Nephron (organoid): Measurements from ENCODE around the gene GP1BA.

Source experiments
- H3K27ac Mint-ChIP-seq, 3 experiments: 2 replicates each; pipeline ENCODE4 v1.8.0; 2020; ENCODE audit warnings: mixed read lengths in 3 of 3, mild to moderate bottlenecking in 2 of 3, moderate library complexity in 1 of 3
- H3K27me3 Mint-ChIP-seq: 2 replicates; pipeline ENCODE4 v1.8.0; 2021; ENCODE audit warnings: low read depth, mild to moderate bottlenecking, moderate library complexity, mixed read lengths
- H3K36me3 Mint-ChIP-seq: 2 replicates; pipeline ENCODE4 v1.8.0; 2020; ENCODE audit warnings: low read depth, mixed read lengths
- H3K4me1 Mint-ChIP-seq: 2 replicates; pipeline ENCODE4 v1.8.0; 2020; ENCODE audit warnings: mixed read lengths
- H3K4me3 Mint-ChIP-seq, 3 experiments: 2 replicates each; pipeline ENCODE4 v1.8.0; 2020; ENCODE audit warnings: mild to moderate bottlenecking in 3 of 3, mixed read lengths in 3 of 3, moderate library complexity in 2 of 3
- H3K9me3 Mint-ChIP-seq: 2 replicates; pipeline ENCODE4 v1.8.0; 2020; ENCODE audit warnings: mixed read lengths
- TF ChIP-seq, protein P1 (sequence below), 3 experiments: fragments of 200-600 bp; sonication (generic); IDR thresholded peaks; one replicate each; pipeline ENCODE4 v1.5.0; 2021; ENCODE audit warnings: antibody characterized with exemption in 3 of 3; ENCODE audit not compliant: unreplicated experiment in 3 of 3

Gene GP1BA

DNA sequence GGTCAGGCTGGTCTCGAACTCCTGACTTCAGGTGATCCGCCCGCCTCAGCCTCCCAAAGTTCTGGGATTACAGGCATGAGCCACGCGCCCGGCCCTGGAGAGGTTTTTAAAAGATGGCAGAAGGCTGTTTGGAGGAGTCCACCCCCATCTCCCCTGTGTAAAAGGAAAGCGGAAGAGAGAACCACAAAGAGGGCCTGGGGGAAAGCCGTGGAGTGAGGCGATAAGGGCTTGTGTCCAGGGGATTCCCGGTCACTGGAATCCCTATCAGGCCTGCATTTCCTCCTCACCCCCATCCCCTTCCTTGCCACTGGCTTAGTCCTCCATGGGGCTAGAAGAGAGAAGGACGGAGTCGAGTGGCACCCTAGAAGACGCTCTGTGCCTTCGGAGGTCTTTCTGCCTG, at the start of gene GP1BA:
Gene GP1BA (plus strand): TSS at position 315 of the 400 bp plus-strand sequence. CDS start 328 bp downstream, outside the sequence.
- no peak within 1 kb of the TSS for H3K27ac Mint-ChIP-seq
- no peak within 1 kb of the TSS for H3K4me3 Mint-ChIP-seq
- no peaks in the 10 kb centered on the region for H3K9me3 Mint-ChIP-seq
- H3K27me3 Mint-ChIP-seq: no peaks in the 10 kb centered on the region
- H3K4me1 Mint-ChIP-seq: peaks cover 10% of the 10 kb centered on the region
- TF ChIP-seq, protein P1, sequence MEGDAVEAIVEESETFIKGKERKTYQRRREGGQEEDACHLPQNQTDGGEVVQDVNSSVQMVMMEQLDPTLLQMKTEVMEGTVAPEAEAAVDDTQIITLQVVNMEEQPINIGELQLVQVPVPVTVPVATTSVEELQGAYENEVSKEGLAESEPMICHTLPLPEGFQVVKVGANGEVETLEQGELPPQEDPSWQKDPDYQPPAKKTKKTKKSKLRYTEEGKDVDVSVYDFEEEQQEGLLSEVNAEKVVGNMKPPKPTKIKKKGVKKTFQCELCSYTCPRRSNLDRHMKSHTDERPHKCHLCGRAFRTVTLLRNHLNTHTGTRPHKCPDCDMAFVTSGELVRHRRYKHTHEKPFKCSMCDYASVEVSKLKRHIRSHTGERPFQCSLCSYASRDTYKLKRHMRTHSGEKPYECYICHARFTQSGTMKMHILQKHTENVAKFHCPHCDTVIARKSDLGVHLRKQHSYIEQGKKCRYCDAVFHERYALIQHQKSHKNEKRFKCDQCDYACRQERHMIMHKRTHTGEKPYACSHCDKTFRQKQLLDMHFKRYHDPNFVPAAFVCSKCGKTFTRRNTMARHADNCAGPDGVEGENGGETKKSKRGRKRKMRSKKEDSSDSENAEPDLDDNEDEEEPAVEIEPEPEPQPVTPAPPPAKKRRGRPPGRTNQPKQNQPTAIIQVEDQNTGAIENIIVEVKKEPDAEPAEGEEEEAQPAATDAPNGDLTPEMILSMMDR (IDR thresholded peaks at IDR 0.05; ENCODE audit: unreplicated experiment in 3 of 3): no peak
- peaks cover 10% of the 10 kb centered on the region for H3K36me3 Mint-ChIP-seq

DNA sequence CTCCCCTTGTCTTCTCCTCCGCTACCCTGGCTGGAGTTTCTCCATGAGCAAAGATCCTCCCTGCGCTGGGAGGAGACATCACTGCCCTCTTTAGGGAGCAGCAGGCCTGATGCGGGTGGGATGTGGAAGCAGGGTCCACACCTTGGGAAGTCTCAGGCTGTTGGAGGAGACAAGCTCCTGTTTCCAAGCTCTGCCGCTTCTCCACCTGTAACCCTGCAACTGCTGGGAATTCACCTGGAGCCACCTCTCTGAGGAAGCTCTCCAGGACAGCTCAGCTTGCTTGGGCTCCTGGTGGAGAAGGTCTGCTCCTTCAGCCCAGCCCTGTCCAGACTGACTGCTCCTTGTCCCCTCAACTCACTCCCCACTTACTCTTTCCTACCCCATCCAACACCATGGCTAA, 47.6 kb upstream of the GP1BA start:
- Mint-ChIP-seq H3K4me1 (peaks cover 4% of the 10 kb centered on the region), H3K36me3 (peaks cover 30% of the 10 kb centered on the region), H3K27me3 (no peaks in the 10 kb centered on the region), H3K27ac (no peak overlapping the region), H3K4me3 (no peak overlapping the region), H3K9me3 (no peaks in the 10 kb centered on the region)
- TF ChIP-seq, protein P1 (IDR thresholded peaks at IDR 0.05; ENCODE audit: unreplicated experiment in 3 of 3): no peak

- Mint-ChIP-seq H3K4me3 (no peak overlapping the region), H3K36me3 (peaks cover 31% of the 10 kb centered on the region), H3K9me3 (no peaks in the 10 kb centered on the region), H3K27me3 (no peaks in the 10 kb centered on the region), H3K4me1 (peaks cover 4% of the 10 kb centered on the region), H3K27ac (no peak overlapping the region)
- TF ChIP-seq, protein P1 (IDR thresholded peaks at IDR 0.05; ENCODE audit: unreplicated experiment in 3 of 3): no peak
Observed at GRCh38 chr17:4886830-4887229, 45.2 kb upstream of the GP1BA start.

- H3K27me3 Mint-ChIP-seq: no peaks in the 10 kb centered on the region
- TF ChIP-seq, protein P1 (IDR thresholded peaks at IDR 0.05; ENCODE audit: unreplicated experiment in 3 of 3): no peak
- H3K4me3 Mint-ChIP-seq: no peak overlapping the region
- H3K4me1 Mint-ChIP-seq: peaks cover 4% of the 10 kb centered on the region
- H3K27ac Mint-ChIP-seq: no peak overlapping the region
- peaks cover 32% of the 10 kb centered on the region for H3K36me3 Mint-ChIP-seq
- no peaks in the 10 kb centered on the region for H3K9me3 Mint-ChIP-seq
Observed at GRCh38 chr17:4887581-4887980, 44.5 kb upstream of the GP1BA start.

DNA sequence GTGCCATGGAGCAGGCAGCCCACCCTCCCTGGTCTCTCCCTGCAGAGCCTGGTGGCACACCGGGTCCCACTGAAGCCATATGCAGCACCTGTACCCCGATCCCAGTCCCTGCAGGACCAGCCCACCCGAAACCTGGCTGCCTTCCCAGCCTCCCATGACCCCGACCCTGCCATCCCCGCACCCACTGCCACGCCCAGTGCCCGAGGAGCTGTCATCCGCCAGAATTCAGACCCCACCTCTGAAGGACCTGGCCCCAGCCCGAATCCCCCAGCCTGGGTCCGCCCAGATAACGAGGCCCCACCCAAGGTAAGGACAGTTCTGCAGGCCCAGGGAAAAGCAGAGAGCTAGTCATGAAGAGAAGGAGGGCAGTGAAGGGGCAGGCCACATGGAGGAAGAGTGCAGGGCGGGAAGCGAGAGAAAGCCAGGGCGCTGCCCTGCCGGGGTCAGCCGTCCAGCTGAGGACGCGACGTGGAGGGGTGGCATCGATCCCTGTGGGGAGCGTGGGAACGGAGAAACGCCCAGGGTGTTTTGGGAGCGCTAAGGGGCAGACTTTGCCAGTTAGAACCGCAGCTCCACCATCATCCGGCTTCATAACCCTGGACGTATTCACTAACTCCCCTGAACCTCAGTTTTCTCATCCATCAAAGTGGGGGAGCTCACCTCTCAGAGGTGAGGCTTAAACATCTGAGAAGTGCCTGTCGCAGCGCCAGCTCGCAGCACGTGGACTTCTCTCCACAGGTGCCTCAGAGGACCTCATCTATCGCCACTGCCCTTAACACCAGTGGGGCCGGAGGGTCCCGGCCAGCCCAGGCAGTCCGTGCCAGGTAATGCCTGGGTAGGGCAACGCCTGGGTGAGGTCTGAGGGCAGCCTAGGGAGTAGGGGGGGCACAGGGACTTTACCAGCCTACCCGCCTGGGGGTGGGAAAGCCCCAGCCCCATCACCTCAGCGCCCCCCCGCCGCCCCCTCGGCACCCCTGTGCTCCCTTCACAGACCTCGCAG, 40.4 kb upstream of the GP1BA start:
- Mint-ChIP-seq H3K36me3 (peaks cover 32% of the 10 kb centered on the region), H3K9me3 (no peaks in the 10 kb centered on the region), H3K27ac (no peak overlapping the region), H3K4me1 (peaks cover 4% of the 10 kb centered on the region), H3K4me3 (no peak overlapping the region), H3K27me3 (no peaks in the 10 kb centered on the region)
- TF ChIP-seq, protein P1 (IDR thresholded peaks at IDR 0.05; ENCODE audit: unreplicated experiment in 3 of 3): no peak
